OCI-LY3 (cell line): Measurements from ENCODE around the gene COL10A1.

Source experiments
- EZH2phosphoT487 ChIP-seq: fragments of 200-600 bp; shearing (Covaris generic); IDR thresholded peaks from 2 replicates; pipeline ENCODE4 v1.6.1; 2018; ENCODE audit warnings: antibody characterized with exemption, mixed run types, low read depth
- TF ChIP-seq, protein P1 (sequence below): fragments of 200-600, 300-600 bp; sonication (generic); IDR thresholded peaks from 2 replicates; pipeline ENCODE4 v1.5.1; 2014; ENCODE audit warnings: antibody characterized with exemption, low read length, low read depth

DNA sequence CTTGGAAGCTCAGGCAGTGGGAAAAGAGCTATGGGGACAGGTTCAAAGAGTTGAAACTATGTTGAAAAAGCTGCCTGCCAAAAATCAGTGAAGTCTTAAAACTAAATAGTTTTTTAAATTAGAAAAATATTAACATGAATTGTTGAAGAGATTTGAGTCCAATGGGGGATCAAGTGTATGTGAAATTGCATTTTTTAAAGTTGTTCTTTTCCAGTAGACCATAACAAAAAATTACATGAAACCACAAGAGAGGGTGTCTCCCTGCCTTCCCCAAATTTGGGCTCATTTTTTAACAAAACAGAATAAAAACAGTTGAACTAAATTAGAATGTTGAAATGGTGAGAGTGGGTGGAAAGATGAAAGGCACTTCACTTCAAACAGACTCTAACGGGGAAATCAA, 31.5 kb upstream of the COL10A1 start:
- TF ChIP-seq, protein P1, sequence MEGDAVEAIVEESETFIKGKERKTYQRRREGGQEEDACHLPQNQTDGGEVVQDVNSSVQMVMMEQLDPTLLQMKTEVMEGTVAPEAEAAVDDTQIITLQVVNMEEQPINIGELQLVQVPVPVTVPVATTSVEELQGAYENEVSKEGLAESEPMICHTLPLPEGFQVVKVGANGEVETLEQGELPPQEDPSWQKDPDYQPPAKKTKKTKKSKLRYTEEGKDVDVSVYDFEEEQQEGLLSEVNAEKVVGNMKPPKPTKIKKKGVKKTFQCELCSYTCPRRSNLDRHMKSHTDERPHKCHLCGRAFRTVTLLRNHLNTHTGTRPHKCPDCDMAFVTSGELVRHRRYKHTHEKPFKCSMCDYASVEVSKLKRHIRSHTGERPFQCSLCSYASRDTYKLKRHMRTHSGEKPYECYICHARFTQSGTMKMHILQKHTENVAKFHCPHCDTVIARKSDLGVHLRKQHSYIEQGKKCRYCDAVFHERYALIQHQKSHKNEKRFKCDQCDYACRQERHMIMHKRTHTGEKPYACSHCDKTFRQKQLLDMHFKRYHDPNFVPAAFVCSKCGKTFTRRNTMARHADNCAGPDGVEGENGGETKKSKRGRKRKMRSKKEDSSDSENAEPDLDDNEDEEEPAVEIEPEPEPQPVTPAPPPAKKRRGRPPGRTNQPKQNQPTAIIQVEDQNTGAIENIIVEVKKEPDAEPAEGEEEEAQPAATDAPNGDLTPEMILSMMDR = no peak
- no peak for TF ChIP-seq EZH2phosphoT487
